Measurements from ENCODE around the gene S100A5.

DNA sequence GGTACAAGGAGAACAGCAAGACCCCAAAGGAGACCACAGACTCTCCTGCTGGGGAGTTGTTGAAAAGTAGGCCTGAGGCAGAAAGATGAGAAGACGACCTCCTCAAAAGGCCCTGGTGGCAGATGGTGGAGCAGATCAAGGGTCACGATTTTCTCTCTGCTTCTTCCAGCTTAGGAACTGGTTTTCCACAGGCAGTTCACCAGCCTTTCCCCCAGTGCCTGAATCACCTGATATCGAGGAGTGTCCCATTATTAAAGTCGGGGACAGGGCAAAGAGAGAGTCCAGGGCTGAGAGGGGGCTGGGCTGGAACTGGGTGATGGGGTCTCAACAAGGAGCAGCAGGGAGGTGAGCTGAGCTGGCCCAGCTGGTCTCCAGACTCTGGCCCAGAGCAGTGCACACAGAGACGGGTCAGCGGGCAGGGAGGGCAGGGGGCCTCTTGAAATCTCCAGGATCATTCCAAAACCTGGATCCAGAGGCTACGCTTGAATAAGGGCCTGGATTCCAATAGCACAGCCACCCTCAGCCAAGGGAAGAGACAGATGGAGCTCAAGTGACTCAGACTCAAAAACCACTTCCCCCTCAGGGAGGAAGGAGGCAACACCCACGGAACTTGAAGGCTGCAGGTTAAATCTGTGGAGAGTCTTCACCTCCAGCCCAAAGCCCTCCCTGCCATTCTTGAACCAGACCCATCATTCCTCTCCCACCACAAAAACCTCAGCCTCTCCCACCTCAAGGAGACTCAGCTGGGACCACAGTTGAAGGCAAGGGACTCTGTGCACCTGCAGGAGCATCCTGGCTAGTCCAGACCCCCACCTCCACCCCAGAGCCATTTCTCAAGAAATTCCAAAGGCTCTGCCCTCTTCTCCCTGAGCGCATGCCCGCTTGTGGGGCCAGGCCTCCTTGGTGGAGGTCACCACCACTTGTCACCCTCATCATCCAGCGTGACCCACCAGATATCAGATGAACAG is at the start of gene S100A5:
- TF ChIP-seq, protein P1, sequence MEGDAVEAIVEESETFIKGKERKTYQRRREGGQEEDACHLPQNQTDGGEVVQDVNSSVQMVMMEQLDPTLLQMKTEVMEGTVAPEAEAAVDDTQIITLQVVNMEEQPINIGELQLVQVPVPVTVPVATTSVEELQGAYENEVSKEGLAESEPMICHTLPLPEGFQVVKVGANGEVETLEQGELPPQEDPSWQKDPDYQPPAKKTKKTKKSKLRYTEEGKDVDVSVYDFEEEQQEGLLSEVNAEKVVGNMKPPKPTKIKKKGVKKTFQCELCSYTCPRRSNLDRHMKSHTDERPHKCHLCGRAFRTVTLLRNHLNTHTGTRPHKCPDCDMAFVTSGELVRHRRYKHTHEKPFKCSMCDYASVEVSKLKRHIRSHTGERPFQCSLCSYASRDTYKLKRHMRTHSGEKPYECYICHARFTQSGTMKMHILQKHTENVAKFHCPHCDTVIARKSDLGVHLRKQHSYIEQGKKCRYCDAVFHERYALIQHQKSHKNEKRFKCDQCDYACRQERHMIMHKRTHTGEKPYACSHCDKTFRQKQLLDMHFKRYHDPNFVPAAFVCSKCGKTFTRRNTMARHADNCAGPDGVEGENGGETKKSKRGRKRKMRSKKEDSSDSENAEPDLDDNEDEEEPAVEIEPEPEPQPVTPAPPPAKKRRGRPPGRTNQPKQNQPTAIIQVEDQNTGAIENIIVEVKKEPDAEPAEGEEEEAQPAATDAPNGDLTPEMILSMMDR (IDR thresholded peaks at IDR 0.05), result no peak
- TF ChIP-seq ZFX (IDR thresholded peaks at IDR 0.05; ENCODE audit: borderline replicate concordance), result no peak
